H4 (cell line): ENCODE results near the gene FILIP1L. TPM values are rescaled to one million over a fixed set of nuclear protein-coding genes. Genes with fewer than 3 reads are reported as not detected.
A peak's percentile ranks its signal among the peaks of the same experiment; 100 is the strongest.

Source experiments
- DNase-seq: peaks from one replicate; pipeline ENCODE4 v3.0.0-alpha.2; 2015; ENCODE audit warnings: low spot score
- total RNA-seq: library from RNA; depleted of rRNA; stranded (reverse); fragments of >200 nt; shearing (Covaris generic); gene quantifications from 2 replicates; pipeline ENCODE4 v1.2.3, GENCODE V29; 2014

FILIP1L gene
- total RNA-seq, 1 experiment from 2014 or later: 37.8 TPM

DNA sequence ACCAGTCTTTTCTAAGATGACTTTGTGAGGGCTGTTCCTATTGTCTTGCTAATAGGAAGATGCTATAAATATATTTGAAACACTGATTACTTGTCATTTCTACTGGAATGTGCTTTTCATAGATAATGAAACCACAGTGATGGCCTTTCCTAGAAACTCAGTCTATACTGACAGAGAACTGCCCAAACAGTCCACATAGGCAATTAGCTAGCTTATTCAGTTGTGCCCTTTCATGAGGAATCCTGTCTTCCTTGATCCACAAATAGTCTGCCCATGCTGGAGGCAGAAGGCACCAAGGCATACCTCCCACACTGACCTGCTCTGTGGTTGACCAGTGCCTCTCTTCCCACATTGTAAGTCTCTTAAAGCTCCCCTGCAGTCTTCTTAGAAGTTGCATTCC is 160.7 kb downstream of the FILIP1L start:
- no peak for DNase-seq

DNA sequence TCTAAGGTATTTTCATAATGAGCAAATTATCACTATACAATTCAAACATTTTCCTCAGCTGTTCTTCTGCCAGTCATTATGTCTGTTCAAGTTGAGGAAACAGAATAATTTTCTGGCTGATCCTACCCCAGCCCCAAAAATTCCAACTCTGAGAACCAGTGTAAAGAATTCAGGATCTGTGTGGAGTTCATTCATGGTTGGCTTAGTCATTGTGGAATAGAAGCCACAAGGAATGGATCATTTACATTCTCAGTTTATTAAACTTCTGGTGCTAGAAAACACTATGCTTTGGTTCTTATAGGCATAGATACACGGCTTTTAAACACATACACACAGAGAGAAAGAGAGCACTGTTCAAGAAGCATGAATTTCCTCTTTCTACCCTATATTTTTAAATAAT is 162.0 kb downstream of the FILIP1L start:
- peak; percentile 53 for DNase-seq

DNA sequence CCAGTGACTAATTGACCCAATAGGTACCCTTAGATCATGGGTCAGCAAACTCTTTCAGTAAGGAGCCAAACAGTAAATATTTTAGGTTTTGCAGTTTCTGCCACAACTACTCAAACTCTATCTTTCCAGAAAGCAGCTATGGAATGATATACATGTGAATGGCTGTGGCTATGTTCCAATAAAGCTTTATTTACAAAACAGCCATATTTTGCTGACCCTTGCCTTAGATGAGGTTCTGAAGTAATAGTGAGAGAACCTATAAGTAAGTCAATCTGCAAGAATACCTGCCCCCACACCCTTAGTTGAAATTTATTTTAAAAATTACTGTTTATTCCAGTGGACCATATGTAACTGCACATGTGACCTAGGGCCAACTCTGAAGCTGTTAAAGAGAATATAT is 162.6 kb downstream of the FILIP1L start:
- no peak for DNase-seq

DNA sequence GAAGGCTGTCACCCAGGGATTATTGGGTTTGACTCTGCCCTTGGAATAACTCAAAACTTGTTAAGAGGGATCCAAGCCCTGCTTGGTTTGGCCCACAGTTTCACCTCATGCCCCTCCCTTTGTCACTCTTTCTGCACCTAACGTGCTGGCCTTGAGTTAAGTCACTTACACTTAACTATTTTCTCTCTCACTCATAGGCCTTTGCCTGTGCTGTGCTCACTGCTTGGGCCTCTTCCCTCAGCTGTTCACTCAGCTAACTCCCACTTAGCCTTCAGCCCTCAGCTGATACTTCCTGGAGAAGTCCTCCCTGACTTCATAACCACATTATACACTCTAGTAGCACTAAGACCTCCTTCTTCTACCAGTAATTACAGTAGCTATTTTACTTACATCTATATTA is 163.4 kb downstream of the FILIP1L start:
- DNase-seq: no peak

DNA sequence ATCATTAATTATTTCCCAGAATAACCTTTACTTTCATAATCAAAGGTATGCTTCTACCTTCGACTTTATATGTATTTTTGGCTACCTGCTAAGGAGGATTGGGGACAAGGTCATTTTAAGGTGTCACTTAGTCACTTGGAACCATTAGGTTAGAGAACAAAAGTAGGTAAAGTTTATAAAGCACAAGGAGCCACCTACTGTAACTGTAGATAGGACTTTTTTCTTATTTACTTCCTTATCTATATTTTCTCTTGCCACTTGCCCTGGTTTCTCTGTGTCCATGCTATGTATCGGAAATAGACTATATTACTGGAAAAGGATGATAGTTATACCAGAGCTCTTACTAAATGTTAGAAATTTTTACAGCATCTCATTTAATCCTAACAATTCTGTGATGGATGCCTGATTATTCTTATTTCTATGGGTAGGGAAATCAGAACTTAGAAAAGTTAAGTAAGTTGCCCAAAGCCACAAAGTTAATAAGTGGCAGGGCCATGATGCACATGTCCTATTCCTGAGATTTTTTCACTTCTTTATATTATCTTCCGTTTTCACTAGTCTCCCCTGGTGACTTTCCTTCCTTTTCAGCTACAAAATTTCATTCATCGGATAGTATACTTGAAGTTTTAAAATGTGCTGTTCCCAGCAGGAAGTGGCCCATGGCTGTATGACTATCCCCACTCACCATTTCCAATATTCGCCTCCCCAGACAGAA is 164.2 kb downstream of the FILIP1L start:
- DNase-seq: no peak

DNA sequence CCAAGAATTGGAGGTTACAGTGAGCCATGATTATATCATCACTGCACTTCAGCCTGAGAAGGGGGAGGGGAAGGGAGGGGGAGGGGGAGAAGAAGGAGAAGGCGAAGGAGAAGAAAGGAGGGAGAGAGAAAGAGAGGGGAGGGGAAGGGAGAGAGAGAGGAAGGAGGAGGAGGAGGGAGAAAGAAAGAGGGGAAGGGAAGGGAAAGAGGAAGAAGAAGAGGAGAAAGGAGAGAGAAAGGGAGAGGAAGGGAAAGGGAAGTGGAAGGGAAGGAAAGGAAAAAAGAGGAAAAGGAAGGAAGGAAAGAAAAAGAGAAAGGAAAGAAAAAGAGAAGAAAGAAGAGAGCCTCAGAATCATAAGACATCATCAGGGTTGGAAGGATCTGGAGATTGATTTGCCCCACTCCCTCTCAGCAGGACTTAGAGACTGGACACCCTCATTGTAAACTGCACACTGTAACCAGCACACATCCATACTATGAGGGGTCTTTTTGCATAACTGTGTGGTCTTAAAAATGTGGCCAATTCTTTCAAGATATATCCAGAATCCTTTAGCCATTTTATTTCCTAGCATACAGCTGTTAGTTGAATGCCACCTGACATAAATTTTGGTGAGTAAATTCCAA is 165.7 kb downstream of the FILIP1L start:
- no peak for DNase-seq

DNA sequence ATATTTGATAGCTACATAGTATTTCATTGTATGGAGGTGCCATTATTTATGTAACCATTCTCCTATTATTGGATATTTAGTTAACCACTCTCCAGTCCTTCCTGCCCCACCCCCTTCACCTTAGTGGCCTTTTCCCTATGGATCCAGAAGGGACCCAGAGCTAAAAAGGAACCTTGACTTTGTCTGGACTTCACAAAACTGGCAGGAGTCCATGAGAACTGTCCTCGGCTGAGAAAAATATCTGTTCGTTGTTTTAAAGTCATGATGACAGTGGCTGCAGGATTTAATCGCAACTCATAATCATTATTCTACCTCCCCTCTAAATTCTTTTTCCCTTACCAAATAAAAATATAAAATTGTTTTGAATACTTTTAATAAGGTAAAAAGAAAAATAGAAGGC is 166.9 kb downstream of the FILIP1L start:
- DNase-seq: no peak

DNA sequence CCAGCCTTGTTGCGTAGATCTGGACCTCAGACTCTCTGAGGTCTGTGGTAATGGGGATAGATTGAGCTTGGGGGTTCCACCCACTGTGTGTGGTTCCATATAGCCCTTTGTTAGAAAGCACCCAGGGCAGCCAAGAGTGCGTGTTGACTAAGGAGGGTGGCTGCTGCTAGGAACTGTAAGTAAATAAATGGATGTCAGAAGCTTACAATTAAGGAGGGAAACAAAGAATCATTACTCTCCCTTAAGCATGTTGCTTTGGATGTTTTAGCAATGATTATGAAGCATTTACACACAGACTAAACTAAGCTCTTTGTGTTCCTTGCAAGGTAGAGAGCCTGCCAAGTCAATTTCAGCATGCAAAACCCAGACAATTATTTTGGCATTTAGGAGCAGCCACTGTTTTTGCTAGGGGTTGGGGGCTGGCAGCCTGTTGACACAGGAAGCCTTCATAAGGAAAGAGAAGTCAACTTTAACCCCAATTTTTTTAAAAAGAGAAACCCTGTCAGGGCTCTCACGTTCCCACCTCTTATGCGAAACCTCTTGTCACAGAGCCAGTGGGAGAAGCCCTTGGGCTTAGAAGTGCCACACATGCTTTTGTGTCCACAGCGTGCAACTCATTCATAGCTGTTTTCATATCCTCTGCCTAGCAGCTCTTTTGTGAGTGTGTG is 168.8 kb downstream of the FILIP1L start:
- DNase-seq: peak; percentile 79

DNA sequence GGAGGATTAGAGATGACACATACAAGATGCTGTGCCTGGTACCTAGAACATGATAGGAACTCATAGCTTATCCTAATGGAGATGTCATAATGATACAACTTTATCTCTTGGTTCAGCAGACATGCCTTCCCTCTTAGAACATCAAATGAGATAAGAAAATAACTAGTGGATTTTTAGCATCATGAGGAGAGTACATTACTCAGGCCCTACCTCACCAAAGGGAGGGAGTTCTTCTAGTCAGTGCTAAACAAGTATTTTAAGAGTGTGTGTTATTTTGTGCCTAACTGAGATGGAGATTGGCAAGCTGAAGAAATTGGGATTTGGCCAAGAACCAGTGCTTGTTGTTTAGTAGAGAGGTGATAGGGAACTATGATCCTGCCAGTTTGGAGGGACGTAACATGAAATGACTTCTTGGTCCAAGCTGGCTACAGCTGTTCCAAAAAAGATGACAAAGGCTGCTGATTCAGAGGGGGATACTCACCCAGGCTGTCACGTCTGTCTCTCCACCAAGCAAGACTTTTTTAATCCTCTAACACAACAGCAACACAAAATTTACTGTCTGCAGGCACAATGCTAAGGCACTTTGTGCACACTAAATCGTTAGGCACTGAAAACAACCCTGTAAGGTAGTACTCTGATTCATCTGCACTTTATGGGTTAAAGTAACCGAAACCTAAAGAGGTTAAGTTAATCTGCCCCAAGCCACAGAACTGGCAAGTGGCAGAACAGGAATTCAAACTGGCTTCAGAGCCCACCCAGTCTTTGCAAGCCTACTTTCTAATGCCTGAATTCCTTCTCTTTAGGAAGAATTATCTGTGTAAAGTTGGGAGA is 170.2 kb downstream of the FILIP1L start:
- DNase-seq: peak; percentile 9

DNA sequence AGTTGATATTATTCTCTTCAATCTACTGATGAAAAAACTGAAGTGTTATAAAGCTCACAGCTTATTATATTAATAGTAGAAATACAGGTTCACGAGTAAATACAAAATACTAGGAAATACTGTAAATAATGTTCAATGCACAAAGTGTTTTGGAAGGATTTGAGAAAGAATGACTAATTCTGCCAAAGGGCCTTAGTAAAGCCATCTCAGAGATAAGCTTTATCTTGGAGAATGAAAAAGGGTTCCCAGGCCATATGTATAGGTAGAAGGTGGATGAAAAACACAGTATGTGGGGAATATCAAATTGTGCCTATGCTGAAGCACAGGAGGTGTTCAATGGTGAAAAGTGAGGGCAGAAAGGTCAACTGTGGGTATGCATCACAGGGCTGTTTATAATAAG is 173.1 kb downstream of the FILIP1L start:
- DNase-seq: no peak

DNA sequence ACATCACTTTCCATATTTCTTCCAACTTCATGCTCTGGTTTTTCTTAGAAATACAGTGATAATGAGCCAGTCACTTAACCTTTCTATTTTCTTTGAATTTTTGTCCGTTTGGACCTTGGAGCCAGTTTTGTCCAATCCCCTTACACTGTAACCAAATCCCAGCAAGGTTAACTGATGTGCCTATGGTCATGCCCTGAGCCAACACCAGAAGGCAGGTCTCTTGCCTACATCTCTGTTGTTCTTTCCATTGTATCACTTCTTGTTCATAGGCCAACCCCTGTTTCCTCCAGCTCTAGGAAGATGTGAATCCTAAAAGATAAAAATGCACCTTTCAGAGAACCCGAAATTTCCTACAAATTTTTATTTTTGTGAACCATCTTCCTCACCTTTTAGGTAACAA is 174.0 kb downstream of the FILIP1L start:
- no peak for DNase-seq

DNA sequence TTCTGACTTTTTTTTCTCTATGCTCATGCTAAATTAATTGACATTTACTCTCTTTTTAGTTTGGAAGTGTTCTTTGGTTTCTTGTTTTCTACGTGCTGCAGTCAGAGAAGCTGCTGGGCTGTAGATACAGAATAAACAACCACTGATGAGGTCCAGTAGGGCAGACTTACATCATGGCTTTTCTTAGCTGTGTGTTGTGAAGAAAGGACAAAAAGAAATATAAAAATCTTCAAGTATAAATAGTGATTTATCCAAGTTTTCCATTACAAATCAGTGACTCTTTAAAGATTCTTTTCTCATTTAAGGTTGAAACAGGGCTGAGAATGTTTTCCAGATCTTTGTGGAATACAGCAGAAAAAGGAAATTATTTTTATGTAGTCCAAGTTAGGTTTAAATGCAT is 174.4 kb downstream of the FILIP1L start:
- DNase-seq: no peak

DNA sequence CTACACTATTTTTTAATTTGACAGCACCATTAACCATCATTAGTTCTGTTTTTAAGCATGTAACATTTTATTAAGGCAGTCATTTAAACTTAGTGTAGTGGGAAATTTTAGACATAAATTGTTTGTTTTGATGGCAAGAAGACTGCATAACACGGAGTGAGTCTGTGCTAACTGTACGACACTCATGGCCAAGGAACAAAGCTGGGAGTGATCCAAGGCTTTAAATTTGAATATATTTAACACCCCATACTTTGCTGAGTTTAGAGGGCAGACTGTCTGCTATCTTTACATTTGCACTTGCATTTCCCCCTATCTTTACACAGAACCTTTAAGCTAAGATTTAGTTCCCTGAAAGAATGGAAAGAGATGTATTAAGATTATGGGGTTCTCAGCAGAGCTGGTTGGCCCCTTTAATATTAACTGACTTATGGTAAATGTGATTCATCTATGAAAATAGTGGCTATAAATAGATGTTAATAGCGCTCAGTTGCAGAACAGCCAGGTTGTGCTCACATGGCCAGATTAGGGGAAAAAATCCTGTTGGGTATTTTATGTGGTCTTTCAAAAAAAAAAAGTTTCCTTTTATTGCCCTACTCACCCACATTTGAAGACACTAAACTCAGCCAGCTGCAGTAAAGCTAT is 175.9 kb downstream of the FILIP1L start:
- DNase-seq: no peak

DNA sequence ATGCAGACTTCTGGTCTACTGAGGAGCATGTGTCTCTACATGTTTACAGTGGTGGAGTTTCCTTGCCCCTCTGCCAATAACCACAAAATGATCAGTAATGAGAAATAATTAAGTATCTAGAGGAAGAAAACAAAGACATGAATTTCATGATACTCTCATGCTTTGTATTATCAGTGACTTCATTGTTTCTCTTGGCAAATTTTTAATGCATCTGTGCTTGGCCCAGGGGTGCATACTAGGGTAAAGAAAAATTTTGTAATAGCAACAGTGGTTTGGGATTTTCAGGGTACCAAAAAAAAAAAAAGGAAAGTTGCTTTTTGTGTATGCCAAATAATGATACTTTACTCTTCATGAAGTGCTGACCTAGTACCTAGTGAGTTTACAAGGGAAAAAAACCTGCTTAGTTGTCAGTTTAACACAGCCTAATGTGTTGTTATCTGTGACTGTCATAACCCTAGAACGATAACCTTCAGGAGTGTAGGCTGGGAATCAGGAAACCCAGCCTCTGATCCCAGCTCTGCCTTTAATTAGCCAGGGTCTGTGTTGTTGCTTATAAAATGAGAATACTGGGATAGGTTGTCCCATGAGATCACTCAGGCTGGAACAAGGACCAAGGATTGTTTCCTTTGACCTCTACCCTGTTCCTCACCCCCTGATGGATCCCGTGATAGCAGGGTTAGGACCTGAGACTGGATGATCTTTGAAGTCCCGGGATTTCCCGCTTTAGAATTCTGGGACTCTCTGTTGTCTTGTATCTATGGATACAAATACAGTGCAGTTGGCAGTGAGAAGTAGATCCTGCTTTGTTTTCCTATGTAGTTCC is 179.1 kb downstream of the FILIP1L start:
- DNase-seq: no peak

DNA sequence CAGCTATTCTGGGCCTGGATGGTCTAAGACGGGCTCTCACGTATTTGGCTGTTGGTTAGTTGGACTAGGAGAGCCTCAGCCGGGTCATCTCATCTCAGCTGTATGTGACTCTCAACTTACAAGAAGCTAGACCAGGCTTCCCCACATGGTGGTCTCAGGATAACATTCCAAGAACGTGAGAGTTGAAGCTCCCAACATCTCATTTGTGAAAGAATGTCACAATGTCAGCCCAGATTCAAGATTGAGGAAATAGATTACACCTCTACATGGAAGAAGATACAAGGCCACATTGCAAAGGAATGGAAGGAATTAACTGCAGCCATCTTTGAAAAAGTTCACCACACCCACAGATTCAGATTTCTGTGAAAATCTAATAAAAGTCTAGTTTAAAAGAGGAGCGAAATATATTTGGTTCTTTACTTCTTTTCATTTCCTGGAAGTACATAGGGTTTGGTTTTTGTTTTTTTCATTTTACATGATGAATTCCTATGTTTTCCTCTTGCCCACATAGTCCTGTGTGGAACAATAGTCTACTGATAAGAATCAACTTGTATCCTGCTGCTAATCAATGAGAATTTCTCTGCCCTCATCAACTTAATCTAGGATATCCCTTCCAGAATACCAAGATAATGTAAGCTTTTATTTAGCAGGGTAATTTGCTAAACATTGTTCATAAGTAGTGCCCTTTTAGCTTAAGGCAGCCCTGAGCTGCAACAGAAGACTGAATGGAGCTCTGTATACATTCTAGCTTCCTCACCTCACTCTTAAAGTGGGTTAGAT is 180.1 kb downstream of the FILIP1L start:
- DNase-seq: no peak

DNA sequence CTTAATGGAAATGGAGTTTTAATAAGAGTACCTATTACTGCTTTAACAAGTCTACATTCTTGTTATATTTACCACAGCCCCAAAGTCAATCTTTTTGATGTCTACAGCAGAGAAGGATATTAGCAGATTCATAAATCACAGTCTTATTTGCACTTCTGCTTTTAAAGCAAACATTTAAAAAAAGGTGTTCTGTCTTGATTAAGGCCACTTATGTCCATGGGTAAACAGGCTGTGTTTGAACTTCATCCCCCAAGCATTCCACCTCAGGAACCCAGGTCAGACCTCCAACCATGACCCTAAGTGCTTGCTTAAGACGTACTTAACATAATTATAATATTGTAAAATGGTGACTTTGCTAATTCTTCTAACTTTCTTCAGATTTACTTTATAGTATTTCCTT is 183.2 kb downstream of the FILIP1L start:
- no peak for DNase-seq

DNA sequence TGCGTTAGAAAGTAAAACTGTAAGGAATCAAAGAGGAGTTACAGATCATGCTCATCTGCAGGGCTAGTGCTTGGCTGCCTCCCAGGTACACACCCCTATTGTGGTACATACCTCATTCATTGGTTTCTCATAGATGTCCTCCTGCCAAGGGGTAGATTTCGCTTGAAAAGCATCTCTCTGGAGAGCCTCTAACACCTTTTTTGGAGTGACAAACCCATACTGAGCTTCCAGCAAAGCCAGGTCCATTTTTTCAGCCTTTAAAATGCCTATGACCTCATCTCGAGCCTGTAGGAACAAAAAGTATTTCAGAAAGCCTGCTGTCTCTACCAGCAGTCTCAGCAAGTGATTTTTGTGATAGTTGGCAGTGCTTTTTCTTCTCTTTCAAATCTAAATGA is 184.6 kb downstream of the FILIP1L start:
- DNase-seq: peak; percentile 10

DNA sequence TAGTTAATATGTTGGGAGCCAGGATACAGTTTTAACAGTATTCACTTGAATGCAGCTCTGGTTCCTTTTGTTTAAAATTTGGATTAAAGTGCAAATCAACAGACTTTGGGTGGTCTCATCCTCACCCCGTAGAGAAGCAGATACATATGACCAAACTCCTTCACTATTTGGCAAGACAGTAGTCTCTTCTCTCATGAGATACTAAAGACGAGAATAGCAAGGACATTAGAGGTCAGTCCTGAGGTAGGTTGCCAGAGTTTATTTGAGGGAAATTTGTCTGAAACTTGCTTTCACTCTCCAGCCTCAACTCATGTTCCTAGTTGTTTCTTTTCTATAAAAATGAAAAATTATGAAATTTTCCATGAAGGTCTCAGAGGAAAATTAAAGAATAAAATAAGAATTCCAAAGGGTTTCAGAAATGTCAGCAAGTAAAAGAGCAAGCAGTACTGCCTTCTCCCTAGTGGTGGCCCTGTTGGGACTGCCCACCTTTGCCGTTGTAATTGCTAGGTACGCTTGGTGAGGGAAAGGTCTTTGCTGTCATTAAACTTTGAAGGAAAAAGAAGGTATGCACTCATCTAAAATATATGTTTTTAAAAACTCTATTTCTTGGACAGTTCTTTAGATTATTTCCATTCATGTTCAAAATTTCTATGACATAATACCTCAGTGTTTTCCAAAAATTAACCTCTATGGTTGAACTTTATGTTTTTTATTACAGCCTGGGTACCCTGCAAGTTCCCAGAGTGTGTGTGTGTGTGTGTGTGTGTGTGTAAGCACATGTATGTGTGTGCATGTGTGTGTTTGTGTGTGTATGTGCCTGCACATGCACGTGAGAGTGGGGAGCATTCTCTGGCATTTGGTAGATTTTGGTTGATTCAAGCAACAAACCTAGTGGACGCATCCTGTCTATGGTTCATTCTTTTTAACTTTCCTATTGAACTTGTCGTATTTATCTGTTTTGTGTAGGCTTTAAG is 185.2 kb downstream of the FILIP1L start:
- no peak for DNase-seq
